K562 (cell line): ENCODE results near the gene ULBP2. TPM values are rescaled to one million over a fixed set of nuclear protein-coding genes. Genes with fewer than 3 reads are reported as not detected.
A peak's percentile ranks its signal among the peaks of the same experiment; 100 is the strongest.

Source experiments
- ARID2 ChIP-seq: fragments of 450-650 bp; IDR thresholded peaks from 2 replicates; pipeline ENCODE4 v1.6.1; 2017; ENCODE audit warnings: antibody characterized with exemption, mild to moderate bottlenecking
- BRCA1 ChIP-seq, 2 experiments: fragments of 450-650 bp in 1 of 2; sonication (generic) in 1 of 2; formaldehyde crosslinking in 1 of 2; IDR thresholded peaks; 2 replicates each; pipeline versions ENCODE4 v1.5.0 to v1.6.1; 2017 to 2020; ENCODE audit warnings: mild to moderate bottlenecking in 1 of 2, missing genetic modification reagents in 1 of 2
- ESRRB ChIP-seq: fragments of 250-450 bp; sonication (Bioruptor Pico); IDR thresholded peaks from 2 replicates; pipeline ENCODE4 v1.5.0; 2020; ENCODE audit warnings: mild to moderate bottlenecking, moderate library complexity, borderline replicate concordance
- GABPB1 ChIP-seq: sonication (generic); formaldehyde crosslinking; IDR thresholded peaks from 2 replicates; pipeline ENCODE4 v1.8.0; 2022; ENCODE audit warnings: mild to moderate bottlenecking, missing genetic modification reagents
- HNRNPLL ChIP-seq: fragments of 200-400 bp; formaldehyde crosslinking; IDR thresholded peaks from 2 replicates; pipeline ENCODE4 v1.6.1; 2017; ENCODE audit warnings: low read length, low read depth, mild to moderate bottlenecking; ENCODE audit not compliant: poor library complexity, severe bottlenecking
- KAT8 ChIP-seq: fragments of 450-650 bp; IDR thresholded peaks from 2 replicates; pipeline ENCODE4 v1.6.1; 2016; ENCODE audit warnings: low read depth, mild to moderate bottlenecking
- KDM2B ChIP-seq: fragments of 250-450 bp; sonication (Bioruptor Pico); IDR thresholded peaks from 2 replicates; pipeline ENCODE4 v1.8.0; 2021; ENCODE audit warnings: mild to moderate bottlenecking, moderate library complexity
- KLF16 ChIP-seq: IDR thresholded peaks from 2 replicates; pipeline ENCODE4 v1.6.1; 2016; ENCODE audit warnings: antibody characterized with exemption
- NR3C1 ChIP-seq: sonication (generic); formaldehyde crosslinking; IDR thresholded peaks from 2 replicates; pipeline ENCODE4 v1.8.1; 2022; ENCODE audit warnings: missing genetic modification reagents
- RBFOX2 ChIP-seq: fragments of 200-400 bp; formaldehyde crosslinking; IDR thresholded peaks from 2 replicates; pipeline ENCODE4 v1.6.1; 2017; ENCODE audit warnings: low read depth, mild to moderate bottlenecking, low read length, moderate library complexity
- RBM39 ChIP-seq: fragments of 200-400 bp; formaldehyde crosslinking; optimal IDR thresholded peaks from 2 replicates; pipeline ENCODE3; 2018; ENCODE audit warnings: low read depth, low read length
- SRSF9 ChIP-seq: fragments of 200-400 bp; formaldehyde crosslinking; IDR thresholded peaks from 2 replicates; pipeline ENCODE4 v1.6.1; 2017; ENCODE audit warnings: low read depth, low read length, borderline replicate concordance
- TEAD1 ChIP-seq, 2 experiments: fragments of 450-650 bp in 1 of 2; sonication (generic) in 1 of 2; formaldehyde crosslinking; IDR thresholded peaks; 2 replicates each; pipeline versions ENCODE4 v1.4.0 to v1.8.0; 2020 to 2022; ENCODE audit warnings: mild to moderate bottlenecking in 2 of 2, missing genetic modification reagents in 1 of 2
- TEAD4 ChIP-seq, 2 experiments: sonication (generic) in 1 of 2; formaldehyde crosslinking in 1 of 2; IDR thresholded peaks; 2 replicates each; pipeline versions ENCODE4 v1.6.1 to v1.8.0; 2012 to 2022; ENCODE audit warnings: borderline replicate concordance in 1 of 2, inconsistent platforms in 1 of 2, low read length in 1 of 2, mild to moderate bottlenecking in 1 of 2, missing genetic modification reagents in 1 of 2
- ZNF263 ChIP-seq: sonication (generic); formaldehyde crosslinking; IDR thresholded peaks from 2 replicates; pipeline ENCODE4 v1.8.0; 2022; ENCODE audit warnings: mild to moderate bottlenecking, missing genetic modification reagents, borderline replicate concordance
- ZNF274 ChIP-seq: IDR thresholded peaks from 2 replicates; pipeline ENCODE4 v1.6.1; 2011; ENCODE audit warnings: low read depth, mild to moderate bottlenecking, low read length, moderate library complexity, borderline replicate concordance
- ZNF79 ChIP-seq: fragments of 250-450 bp; sonication (Bioruptor Pico); IDR thresholded peaks from 2 replicates; pipeline ENCODE4 v1.4.0; 2020; ENCODE audit warnings: low read depth, mild to moderate bottlenecking, moderate library complexity
- ZSCAN32 ChIP-seq: fragments of 450-650 bp; formaldehyde crosslinking; IDR thresholded peaks from 2 replicates; pipeline ENCODE4 v1.4.0; 2020; ENCODE audit warnings: mild to moderate bottlenecking, moderate library complexity
- polyA plus RNA-seq, 8 experiments: library from polyadenylated mRNA; depleted of rRNA in 4 of 8; stranded (reverse) in 5 of 8; unstranded in 3 of 8; fragments of >200 nt; fragmentation: Nextera tagmentation in 2 of 8; fragmentation: Illumina TruSeq in 1 of 8; extraction: Ambion mirVana in 2 of 8; extraction: Trizol in 1 of 8; gene quantifications; 2 replicates each; pipeline versions ENCODE4 v1.2.1 to v1.2.3, GENCODE V29; 2011 to 2014; ENCODE audit warnings: inconsistent platforms in 1 of 8, missing spikeins in 1 of 8
- total RNA-seq, 7 experiments: library from RNA; depleted of rRNA in 6 of 7; stranded (reverse); fragments of >200 nt in 6 of 7; fragmentation: Illumina TruSeq in 2 of 7; extraction: Trizol in 2 of 7; gene quantifications; 2 replicates each; pipeline versions ENCODE4 v1.2.1 to v1.2.3, GENCODE V29; 2011 to 2021; ENCODE audit warnings: low replicate concordance in 1 of 7
- TF ChIP-seq, protein P1 (sequence below): fragments of 250-450 bp; sonication (Bioruptor Pico); IDR thresholded peaks from 2 replicates; pipeline ENCODE4 v1.5.0; 2021
- TF ChIP-seq, protein P2 (sequence below): sonication (generic); formaldehyde crosslinking; IDR thresholded peaks from 2 replicates; pipeline ENCODE4 v1.8.0; 2022; ENCODE audit warnings: mild to moderate bottlenecking, missing genetic modification reagents, borderline replicate concordance
- TF ChIP-seq, protein P3 (sequence below): fragments of 450-650 bp; formaldehyde crosslinking; IDR thresholded peaks from 2 replicates; pipeline ENCODE4 v1.4.0; 2020; ENCODE audit warnings: mild to moderate bottlenecking, moderate library complexity
- TF ChIP-seq, protein P4 (sequence below), 2 experiments: fragments of 450-650 bp in 1 of 2; sonication (generic) in 1 of 2; formaldehyde crosslinking in 1 of 2; IDR thresholded peaks in 1 of 2; conservative IDR thresholded peaks in 1 of 2; 2 replicates each; pipeline versions ENCODE4 v1.6.1 to v1.8.1; 2016 to 2023; ENCODE audit warnings: mild to moderate bottlenecking in 2 of 2, moderate library complexity in 2 of 2, inconsistent platforms in 1 of 2, missing genetic modification reagents in 1 of 2

Gene ULBP2
- total and polyA plus RNA-seq, 9 of the 15 experiments (the other 6 are each of a cell fraction or from before 2014, with no cell fraction given) = 0.50 to 5.3 (median 1.2) TPM

DNA sequence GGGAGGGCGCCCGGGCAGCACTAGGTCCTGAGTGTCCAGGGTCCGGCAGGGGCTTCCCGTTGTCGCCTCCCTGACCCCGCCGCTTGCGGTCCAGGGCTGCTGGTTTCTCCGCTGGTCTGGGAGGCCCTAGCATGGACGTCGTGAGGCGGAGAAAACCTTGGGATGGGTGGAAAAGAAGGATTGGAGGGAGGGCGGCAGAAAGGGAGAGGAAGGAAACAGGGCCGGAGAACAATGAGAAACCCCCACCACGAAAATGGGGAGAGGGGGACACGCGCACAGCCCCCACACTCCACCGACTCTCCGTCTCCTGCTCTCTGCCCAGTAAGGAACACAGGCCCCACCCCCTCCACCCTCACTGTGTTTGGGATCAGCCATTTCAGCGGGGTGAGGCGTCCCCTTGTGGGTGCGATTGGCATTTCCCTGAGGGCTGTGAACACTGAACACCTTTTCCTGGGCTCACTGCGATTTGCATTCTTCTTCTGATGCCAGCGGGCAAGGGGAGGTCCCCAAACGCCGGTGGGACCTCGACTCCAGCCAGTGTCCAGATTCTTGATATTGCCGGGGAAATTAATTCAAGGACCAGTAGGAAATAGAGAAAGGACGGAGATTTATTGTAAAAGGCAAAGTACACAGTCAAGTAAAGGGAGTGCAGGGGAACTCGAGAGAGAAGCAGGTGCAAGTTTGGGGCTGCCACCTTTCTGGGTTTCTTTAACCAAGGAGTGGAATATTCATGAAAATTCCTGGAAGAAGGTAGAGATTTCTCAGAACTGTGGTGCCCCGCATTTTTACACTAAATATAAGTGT, 15.6 kb upstream of the ULBP2 start (continued):
- TF ChIP-seq, protein P1, sequence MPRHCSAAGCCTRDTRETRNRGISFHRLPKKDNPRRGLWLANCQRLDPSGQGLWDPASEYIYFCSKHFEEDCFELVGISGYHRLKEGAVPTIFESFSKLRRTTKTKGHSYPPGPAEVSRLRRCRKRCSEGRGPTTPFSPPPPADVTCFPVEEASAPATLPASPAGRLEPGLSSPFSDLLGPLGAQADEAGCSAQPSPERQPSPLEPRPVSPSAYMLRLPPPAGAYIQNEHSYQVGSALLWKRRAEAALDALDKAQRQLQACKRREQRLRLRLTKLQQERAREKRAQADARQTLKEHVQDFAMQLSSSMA (CRISPR knock-in tag) = no peak
- TF ChIP-seq TEAD4 (IDR thresholded peaks at IDR 0.05; ENCODE audit: low read length) (peak; percentile 51), TEAD4 (CRISPR knock-in tag; IDR thresholded peaks at IDR 0.05; ENCODE audit: borderline replicate concordance) (no peak), ESRRB (no peak), HNRNPLL (no peak), ARID2 (peak; percentile 90), GABPB1 (CRISPR knock-in tag) (0 out of 2 replicates have a peak, but pooled peaks have one; percentile 19), KLF16 (peak; percentile 70), NR3C1 (CRISPR knock-in tag) (no peak), RBFOX2 (peak; percentile 42; the same call in 1 of the 2 replicates), TEAD1 (CRISPR knock-in tag; IDR thresholded peaks at IDR 0.05) (peak; percentile 45 to 83; a peak in 1 of 4 replicates), ZNF79 (CRISPR knock-in tag) (no peak), ZNF263 (no peak; the same call in 1 of the 2 replicates), BRCA1 (IDR thresholded peaks at IDR 0.05) (no peak), BRCA1 (CRISPR knock-in tag; IDR thresholded peaks at IDR 0.05) (no peak), SRSF9 (no peak), ZNF274 (no peak), KAT8 (no peak), ZSCAN32 (CRISPR knock-in tag) (no peak), RBM39 (peak; percentile 59), KDM2B (CRISPR knock-in tag) (no peak)
- TF ChIP-seq, protein P2, sequence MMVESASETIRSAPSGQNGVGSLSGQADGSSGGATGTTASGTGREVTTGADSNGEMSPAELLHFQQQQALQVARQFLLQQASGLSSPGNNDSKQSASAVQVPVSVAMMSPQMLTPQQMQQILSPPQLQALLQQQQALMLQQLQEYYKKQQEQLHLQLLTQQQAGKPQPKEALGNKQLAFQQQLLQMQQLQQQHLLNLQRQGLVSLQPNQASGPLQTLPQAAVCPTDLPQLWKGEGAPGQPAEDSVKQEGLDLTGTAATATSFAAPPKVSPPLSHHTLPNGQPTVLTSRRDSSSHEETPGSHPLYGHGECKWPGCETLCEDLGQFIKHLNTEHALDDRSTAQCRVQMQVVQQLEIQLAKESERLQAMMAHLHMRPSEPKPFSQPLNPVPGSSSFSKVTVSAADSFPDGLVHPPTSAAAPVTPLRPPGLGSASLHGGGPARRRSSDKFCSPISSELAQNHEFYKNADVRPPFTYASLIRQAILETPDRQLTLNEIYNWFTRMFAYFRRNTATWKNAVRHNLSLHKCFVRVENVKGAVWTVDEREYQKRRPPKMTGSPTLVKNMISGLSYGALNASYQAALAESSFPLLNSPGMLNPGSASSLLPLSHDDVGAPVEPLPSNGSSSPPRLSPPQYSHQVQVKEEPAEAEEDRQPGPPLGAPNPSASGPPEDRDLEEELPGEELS (CRISPR knock-in tag) = no peak
- TF ChIP-seq, protein P3, sequence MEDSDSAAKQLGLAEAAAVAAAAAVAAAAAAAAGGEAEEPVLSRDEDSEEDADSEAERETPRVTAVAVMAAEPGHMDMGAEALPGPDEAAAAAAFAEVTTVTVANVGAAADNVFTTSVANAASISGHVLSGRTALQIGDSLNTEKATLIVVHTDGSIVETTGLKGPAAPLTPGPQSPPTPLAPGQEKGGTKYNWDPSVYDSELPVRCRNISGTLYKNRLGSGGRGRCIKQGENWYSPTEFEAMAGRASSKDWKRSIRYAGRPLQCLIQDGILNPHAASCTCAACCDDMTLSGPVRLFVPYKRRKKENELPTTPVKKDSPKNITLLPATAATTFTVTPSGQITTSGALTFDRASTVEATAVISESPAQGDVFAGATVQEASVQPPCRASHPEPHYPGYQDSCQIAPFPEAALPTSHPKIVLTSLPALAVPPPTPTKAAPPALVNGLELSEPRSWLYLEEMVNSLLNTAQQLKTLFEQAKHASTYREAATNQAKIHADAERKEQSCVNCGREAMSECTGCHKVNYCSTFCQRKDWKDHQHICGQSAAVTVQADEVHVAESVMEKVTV (CRISPR knock-in tag) = peak; percentile 94
- TF ChIP-seq, protein P4, sequence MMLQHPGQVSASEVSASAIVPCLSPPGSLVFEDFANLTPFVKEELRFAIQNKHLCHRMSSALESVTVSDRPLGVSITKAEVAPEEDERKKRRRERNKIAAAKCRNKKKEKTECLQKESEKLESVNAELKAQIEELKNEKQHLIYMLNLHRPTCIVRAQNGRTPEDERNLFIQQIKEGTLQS (IDR thresholded peaks at IDR 0.05) = no peak
- TF ChIP-seq, protein P4 (CRISPR knock-in tag; conservative IDR thresholded peaks at IDR 0.05) = no peak
